H9 (cell line): ENCODE data around the gene MAP3K20. TPM values are rescaled to one million over a fixed set of nuclear protein-coding genes. Genes with fewer than 3 reads are reported as not detected.

Experiments
- DNase-seq: peaks from one replicate; pipeline ENCODE4 v3.0.0-alpha.2; 2017
- H2AFZ ChIP-seq: one replicate; pipeline ENCODE4 v1.6.1; 2013; ENCODE audit warnings: mild to moderate bottlenecking, low read length, control low read depth, moderate library complexity
- H2AK5ac ChIP-seq: 2 replicates; pipeline ENCODE4 v1.6.1; 2013; ENCODE audit warnings: low read length, control low read depth, mixed read lengths; ENCODE audit not compliant: insufficient read length
- H2BK120ac ChIP-seq: one replicate; pipeline ENCODE4 v1.6.1; 2013; ENCODE audit warnings: low read depth, mild to moderate bottlenecking, low read length, control low read depth, inconsistent platforms; ENCODE audit not compliant: poor library complexity, severe bottlenecking
- H2BK12ac ChIP-seq: 2 replicates; pipeline ENCODE4 v1.6.1; 2013; ENCODE audit warnings: low read length, control low read depth, mixed read lengths, low read depth; ENCODE audit not compliant: insufficient read length
- H2BK15ac ChIP-seq: 2 replicates; pipeline ENCODE4 v1.6.1; 2013; ENCODE audit warnings: low read depth, low read length, control low read depth
- H2BK20ac ChIP-seq: one replicate; pipeline ENCODE4 v1.6.1; 2013; ENCODE audit warnings: low read depth, mild to moderate bottlenecking, low read length, control low read depth, inconsistent platforms; ENCODE audit not compliant: poor library complexity, severe bottlenecking
- H2BK5ac ChIP-seq: 2 replicates; pipeline ENCODE4 v1.6.1; 2013; ENCODE audit warnings: low read length, control low read depth, mixed read lengths; ENCODE audit not compliant: insufficient read length
- H3K14ac ChIP-seq: 2 replicates; pipeline ENCODE4 v1.6.1; 2013; ENCODE audit warnings: low read length, control low read depth; ENCODE audit not compliant: insufficient read depth
- H3K18ac ChIP-seq: 2 replicates; pipeline ENCODE4 v1.6.1; 2013; ENCODE audit warnings: low read depth, mild to moderate bottlenecking, mixed read lengths, low read length, control low read depth; ENCODE audit not compliant: insufficient read length
- H3K23ac ChIP-seq: 2 replicates; pipeline ENCODE4 v1.6.1; 2013; ENCODE audit warnings: low read length, control low read depth, mixed read lengths, low read depth; ENCODE audit not compliant: insufficient read length
- H3K23me2 ChIP-seq: 2 replicates; pipeline ENCODE4 v1.6.1; 2013; ENCODE audit warnings: low read depth, mild to moderate bottlenecking, mixed read lengths, low read length, control low read depth; ENCODE audit not compliant: insufficient read length, poor library complexity, severe bottlenecking
- H3K27ac ChIP-seq: 2 replicates; pipeline ENCODE4 v1.5.1; 2013; ENCODE audit warnings: low read length, control low read depth, mixed read lengths, low read depth; ENCODE audit not compliant: insufficient read length
- H3K27me3 ChIP-seq: 2 replicates; pipeline ENCODE4 v1.6.1; 2013; ENCODE audit warnings: low read length, control low read depth, inconsistent platforms; ENCODE audit not compliant: insufficient read depth
- H3K4ac ChIP-seq: 2 replicates; pipeline ENCODE4 v1.6.1; 2013; ENCODE audit warnings: low read depth, mild to moderate bottlenecking, control low read depth, inconsistent platforms, low read length, moderate library complexity
- H3K4me1 ChIP-seq: 2 replicates; pipeline ENCODE4 v1.6.1; 2013; ENCODE audit warnings: low read length, control low read depth, inconsistent platforms; ENCODE audit not compliant: insufficient read depth
- H3K4me2 ChIP-seq: 2 replicates; pipeline ENCODE4 v1.6.1; 2013; ENCODE audit warnings: low read length, control low read depth, mixed read lengths; ENCODE audit not compliant: insufficient read length, insufficient read depth
- H3K56ac ChIP-seq: 2 replicates; pipeline ENCODE4 v1.6.1; 2013; ENCODE audit warnings: low read depth, mild to moderate bottlenecking, mixed read lengths, low read length, control low read depth; ENCODE audit not compliant: insufficient read length
- H3K79me1 ChIP-seq: 2 replicates; pipeline ENCODE4 v1.6.1; 2013; ENCODE audit warnings: low read depth, mild to moderate bottlenecking, moderate library complexity, low read length, control low read depth, inconsistent platforms; ENCODE audit not compliant: insufficient read depth, poor library complexity, severe bottlenecking
- H3K79me2 ChIP-seq: 2 replicates; pipeline ENCODE4 v1.6.1; 2013; ENCODE audit warnings: low read length, control low read depth, inconsistent platforms; ENCODE audit not compliant: insufficient read depth
- H3K9ac ChIP-seq: 2 replicates; pipeline ENCODE4 v1.6.1; 2013; ENCODE audit warnings: low read length, control low read depth, mixed read lengths; ENCODE audit not compliant: insufficient read length; ENCODE audit errors: extremely low read depth
- H3K9me3 ChIP-seq: one replicate; pipeline ENCODE4 v1.6.1; 2013; ENCODE audit warnings: low read depth, low read length, inconsistent platforms; ENCODE audit not compliant: control insufficient read depth
- H3T11ph ChIP-seq: one replicate; pipeline ENCODE4 v1.6.1; 2013; ENCODE audit warnings: mild to moderate bottlenecking, low read length, control low read depth, inconsistent platforms
- H4K20me1 ChIP-seq: one replicate; pipeline ENCODE4 v1.6.1; 2013; ENCODE audit not compliant: control insufficient read depth, insufficient read length, insufficient read depth
- H4K5ac ChIP-seq: 2 replicates; pipeline ENCODE4 v1.6.1; 2013; ENCODE audit warnings: low read depth, mild to moderate bottlenecking, mixed read lengths, low read length, control low read depth; ENCODE audit not compliant: insufficient read length
- H4K8ac ChIP-seq: replicated peaks from 2 replicates; pipeline ENCODE4 v1.6.1; 2013; ENCODE audit warnings: low read length, control low read depth, mixed read lengths, low read depth; ENCODE audit not compliant: insufficient read length
- H4K91ac ChIP-seq: 2 replicates; pipeline ENCODE4 v1.6.1; 2013; ENCODE audit warnings: low read depth, mild to moderate bottlenecking, moderate library complexity, mixed read lengths, low read length, control low read depth; ENCODE audit not compliant: insufficient read length
- H3K27ac Mint-ChIP-seq, 3 experiments: 2 replicates in 2 of 3; 3 replicates in 1 of 3; pipeline ENCODE4 v1.8.0; 2020 to 2021; ENCODE audit warnings: mixed read lengths in 3 of 3, mild to moderate bottlenecking in 1 of 3, moderate library complexity in 1 of 3
- H3K27me3 Mint-ChIP-seq: 2 replicates; pipeline ENCODE4 v1.8.0; 2021; ENCODE audit warnings: low read depth, mild to moderate bottlenecking, moderate library complexity, mixed read lengths
- H3K36me3 Mint-ChIP-seq, 3 experiments: 2 replicates in 2 of 3; 3 replicates in 1 of 3; pipeline ENCODE4 v1.8.0; 2020 to 2021; ENCODE audit warnings: low read depth in 3 of 3, mixed read lengths in 3 of 3; ENCODE audit not compliant: insufficient read depth in 1 of 3
- H3K4me1 Mint-ChIP-seq, 2 experiments: 2 replicates each; pipeline ENCODE4 v1.8.0; 2020; ENCODE audit warnings: mixed read lengths in 2 of 2
- H3K4me3 Mint-ChIP-seq, 2 experiments: 2 replicates in 1 of 2; 3 replicates in 1 of 2; pipeline ENCODE4 v1.8.0; 2020 to 2021; ENCODE audit warnings: mild to moderate bottlenecking in 2 of 2, mixed read lengths in 2 of 2, moderate library complexity in 1 of 2
- H3K9me3 Mint-ChIP-seq, 2 experiments: 2 replicates in 1 of 2; 3 replicates in 1 of 2; pipeline ENCODE4 v1.8.0; 2020; ENCODE audit warnings: mild to moderate bottlenecking in 2 of 2, mixed read lengths in 2 of 2, moderate library complexity in 1 of 2
- CTCF ChIP-seq: fragments of 200-600 bp; sonication (generic); conservative IDR thresholded peaks from 3 replicates; pipeline ENCODE4 v1.8.0; 2021; ENCODE audit warnings: antibody characterized with exemption, mild to moderate bottlenecking
- total RNA-seq: library from RNA; stranded (reverse); gene quantifications from 2 replicates; pipeline ENCODE4 v1.2.1, GENCODE V29; 2021

The MAP3K20 gene
- total RNA-seq, 1 experiment from 2014 or later: 8.7 TPM

- Histone ChIP-seq H3K18ac (no peak overlapping the region), H3K4me1 (no peaks in the 10 kb centered on the region), H3K23ac (no peak overlapping the region), H4K5ac (no peak overlapping the region), H4K8ac (no peak overlapping the region), H3K27me3 (no peaks in the 10 kb centered on the region), H4K20me1 (no peaks in the 10 kb centered on the region), H3K79me2 (no peaks in the 10 kb centered on the region), H2BK120ac (no peak overlapping the region), H3K27ac (no peak overlapping the region), H2AK5ac (no peak overlapping the region), H2BK20ac (no peak overlapping the region), H3K14ac (no peak overlapping the region), H2BK5ac (no peak overlapping the region), H3K4me2 (no peak overlapping the region), H3T11ph (no peak overlapping the region), H3K4ac (no peak overlapping the region), H3K9ac (no peak overlapping the region), H3K79me1 (no peaks in the 10 kb centered on the region), H3K9me3 (no peaks in the 10 kb centered on the region), H3K23me2 (no peaks in the 10 kb centered on the region), H2BK15ac (no peak overlapping the region), H2AFZ (no peak overlapping the region), H4K91ac (no peak overlapping the region), H2BK12ac (no peak overlapping the region), H3K56ac (no peak overlapping the region)
- no peak for DNase-seq
- Mint-ChIP-seq H3K27me3 (no peaks in the 10 kb centered on the region; the same call in 1 of the 2 replicates), H3K36me3 (peaks cover 0 to 8% (median 4%) of the 10 kb centered on the region in 3 experiments; a peak in 1 of 7 replicates), H3K4me3 (no peak overlapping the region), H3K27ac (no peak overlapping the region), H3K4me1 (no peaks in the 10 kb centered on the region), H3K9me3 (no peaks in the 10 kb centered on the region)
- TF ChIP-seq CTCF: no peak
These were observed 42.0 kb downstream of the MAP3K20 start for GRCh38 chr2:173117678-173118077.
